Mucosa of descending colon (tissue), 3 donors: ENCODE data around the gene TANC1. TPM values are rescaled to one million over a fixed set of nuclear protein-coding genes. Genes with fewer than 3 reads are reported as not detected.

Experiments
- ATAC-seq: fragments of 200-7000 bp; cut with Tn5 transposase; one replicate; pipeline ENCODE4 v1.9.1; 2020; ENCODE audit warnings: mild to moderate bottlenecking, moderate library complexity
- DNase-seq, 3 donors: peaks; one replicate each; pipeline ENCODE4 v3.0.0-alpha.2; 2020
- H3K36me3 ChIP-seq: fragments of 200-600 bp; one replicate; pipeline ENCODE4 v1.8.0; 2021; ENCODE audit warnings: low read depth, mild to moderate bottlenecking
- H3K4me1 ChIP-seq: fragments of 200-600 bp; one replicate; pipeline ENCODE4 v1.8.0; 2021; ENCODE audit warnings: low read depth, mild to moderate bottlenecking
- H3K4me3 ChIP-seq: fragments of 200-600 bp; one replicate; pipeline ENCODE4 v1.8.0; 2021; ENCODE audit warnings: mild to moderate bottlenecking
- H3K9me3 ChIP-seq: fragments of 200-600 bp; one replicate; pipeline ENCODE4 v1.8.0; 2021; ENCODE audit warnings: mild to moderate bottlenecking
- intact Hi-C, 2 donors: fragments of 100-400 bp; cut with DNase I in 1 of 2; cut with micrococcal nuclease in 1 of 2; formaldehyde crosslinking; loops; one replicate each; pipeline versions ENCODE4 v1.11.0 to v1.11.1; 2022; cut with DNase I, micrococcal nuclease
- microRNA-seq: library from miRNA; unstranded; fragments of <30 nt; microRNA quantifications from one replicate; pipeline ENCODE4, GENCODE V29; 2019
- total RNA-seq, 3 donors: library from RNA; stranded (reverse); fragmentation: NEBNext Ultra II Directional in 2 of 3; extraction: Animal tissue kit (Norgen Biotek cat#: 25700) in 2 of 3; gene quantifications; one replicate each; pipeline versions ENCODE4 v1.2.1 to v1.2.4, GENCODE V29; 2021 to 2023
- TF ChIP-seq, protein P1 (sequence below): fragments of 200-600 bp; IDR thresholded peaks from one replicate; pipeline ENCODE4 v1.8.0; 2022; ENCODE audit warnings: antibody characterized with exemption, mild to moderate bottlenecking
- donor health status: DM: no; HTN: no; CAD: no; lungs with moderate emphysema.
- donor health status: DM: no; HTN: no; CAD: no.
- donor health status: DM: no; HTN: yes; CAD: no.

Gene TANC1
- total RNA-seq, 3 donors from 2014 or later = 30.7 to 55.5 (median 41.0) TPM

DNA sequence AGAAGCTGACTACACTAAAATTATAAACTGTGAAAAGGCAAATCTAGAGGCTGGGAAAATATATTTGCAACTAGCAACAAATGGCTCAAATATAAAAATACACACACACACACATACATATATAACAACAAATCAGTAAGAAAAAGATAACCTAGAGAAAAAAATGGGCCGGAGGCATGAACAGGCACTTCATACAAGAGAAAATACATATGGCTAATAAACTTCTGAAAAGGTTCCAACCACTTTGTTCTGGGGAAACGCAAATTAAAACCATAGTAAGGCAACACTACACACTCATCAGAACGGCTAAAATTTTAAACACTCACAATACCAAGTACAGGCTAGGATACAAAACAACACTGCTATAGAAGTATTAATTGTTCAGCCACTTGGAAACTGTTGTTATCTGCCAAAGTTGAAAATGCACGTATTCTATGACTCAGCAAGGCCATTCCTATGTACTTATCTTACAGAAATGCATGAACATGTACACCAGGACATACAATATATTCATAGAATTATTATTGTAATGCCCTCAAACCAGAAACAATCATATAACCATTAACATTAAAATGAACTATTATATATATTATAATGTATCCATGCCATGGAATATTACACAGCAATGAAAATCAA, 302.4 kb downstream of the TANC1 start:
- H3K4me1 ChIP-seq = no peaks in the 10 kb centered on the region
- no peaks in the 10 kb centered on the region for H3K36me3 ChIP-seq
- intact Hi-C loops = no loop called here
- TF ChIP-seq, protein P1, sequence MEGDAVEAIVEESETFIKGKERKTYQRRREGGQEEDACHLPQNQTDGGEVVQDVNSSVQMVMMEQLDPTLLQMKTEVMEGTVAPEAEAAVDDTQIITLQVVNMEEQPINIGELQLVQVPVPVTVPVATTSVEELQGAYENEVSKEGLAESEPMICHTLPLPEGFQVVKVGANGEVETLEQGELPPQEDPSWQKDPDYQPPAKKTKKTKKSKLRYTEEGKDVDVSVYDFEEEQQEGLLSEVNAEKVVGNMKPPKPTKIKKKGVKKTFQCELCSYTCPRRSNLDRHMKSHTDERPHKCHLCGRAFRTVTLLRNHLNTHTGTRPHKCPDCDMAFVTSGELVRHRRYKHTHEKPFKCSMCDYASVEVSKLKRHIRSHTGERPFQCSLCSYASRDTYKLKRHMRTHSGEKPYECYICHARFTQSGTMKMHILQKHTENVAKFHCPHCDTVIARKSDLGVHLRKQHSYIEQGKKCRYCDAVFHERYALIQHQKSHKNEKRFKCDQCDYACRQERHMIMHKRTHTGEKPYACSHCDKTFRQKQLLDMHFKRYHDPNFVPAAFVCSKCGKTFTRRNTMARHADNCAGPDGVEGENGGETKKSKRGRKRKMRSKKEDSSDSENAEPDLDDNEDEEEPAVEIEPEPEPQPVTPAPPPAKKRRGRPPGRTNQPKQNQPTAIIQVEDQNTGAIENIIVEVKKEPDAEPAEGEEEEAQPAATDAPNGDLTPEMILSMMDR = no peak
- H3K9me3 ChIP-seq = no peaks in the 10 kb centered on the region
- no peak overlapping the region for H3K4me3 ChIP-seq
- no peak for ATAC-seq
- no peak for DNase-seq

DNA sequence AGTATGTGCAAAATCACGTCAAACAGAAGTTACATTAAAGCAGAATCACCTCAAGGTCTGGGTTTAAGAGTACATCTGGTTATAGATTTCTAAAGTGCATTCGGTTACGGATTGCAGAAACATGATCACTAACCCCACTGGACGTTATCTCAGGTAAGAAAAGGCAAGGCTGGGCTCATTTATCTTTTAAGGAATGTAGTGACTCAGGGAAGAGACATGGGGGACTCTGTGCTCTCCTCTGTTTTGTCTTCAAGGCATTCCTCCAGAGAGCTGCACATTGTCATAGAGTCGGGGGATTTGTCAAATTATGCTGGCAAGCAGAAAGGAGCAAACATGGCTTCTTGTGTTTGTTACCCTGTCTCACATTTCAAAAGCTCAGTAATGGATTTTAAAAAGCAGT, 303.7 kb downstream of the TANC1 start:
- Histone ChIP-seq H3K36me3 (no peaks in the 10 kb centered on the region), H3K9me3 (no peaks in the 10 kb centered on the region), H3K4me1 (no peaks in the 10 kb centered on the region), H3K4me3 (no peak overlapping the region)
- no peak for ATAC-seq
- TF ChIP-seq, protein P1 = no peak
- intact Hi-C loops = no loop called here
- DNase-seq = no peak

DNA sequence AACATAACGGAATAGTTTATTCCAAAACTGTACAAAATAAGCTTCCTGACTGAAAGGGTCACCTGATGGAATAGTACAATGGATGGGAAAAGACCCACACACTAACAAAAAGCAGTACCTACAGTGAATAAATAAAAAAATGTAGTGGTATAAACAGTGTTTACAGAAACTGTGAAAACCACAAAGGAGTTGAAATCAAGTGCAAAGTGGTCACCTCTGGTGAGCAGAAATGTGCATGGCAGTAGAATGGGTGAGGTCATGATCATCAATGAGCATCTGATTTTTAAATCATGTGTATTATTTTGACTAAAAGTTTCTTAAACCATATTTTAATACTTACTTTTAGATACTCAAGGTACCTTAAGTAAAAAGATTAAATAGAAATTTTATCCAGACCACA, 306.7 kb downstream of the TANC1 start:
- DNase-seq = no peak
- Histone ChIP-seq H3K4me1 (no peaks in the 10 kb centered on the region), H3K4me3 (no peak overlapping the region), H3K36me3 (no peaks in the 10 kb centered on the region), H3K9me3 (no peaks in the 10 kb centered on the region)
- TF ChIP-seq, protein P1 = no peak
- no peak for ATAC-seq
- intact Hi-C loops = no loop called here

DNA sequence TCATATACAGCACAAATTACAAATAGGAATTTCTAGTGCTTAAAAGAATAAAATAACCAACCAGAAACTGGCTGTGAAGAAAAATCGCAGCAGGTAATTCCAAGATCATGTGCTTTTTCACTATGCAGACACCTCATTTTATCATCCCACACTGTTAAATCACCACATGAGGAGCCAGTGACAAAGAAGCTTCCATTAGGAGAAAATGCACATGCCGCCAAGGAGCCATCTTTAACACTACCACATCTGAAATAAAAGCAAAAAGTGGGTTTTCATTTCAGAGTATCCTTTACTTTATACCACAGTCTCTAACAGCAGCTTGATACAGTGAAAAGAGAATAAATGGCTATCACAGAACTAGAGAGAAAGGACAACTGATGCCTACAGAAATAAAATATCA, 311.3 kb downstream of the TANC1 start:
- no peak for DNase-seq
- no peaks in the 10 kb centered on the region for H3K4me1 ChIP-seq
- H3K36me3 ChIP-seq = no peaks in the 10 kb centered on the region
- TF ChIP-seq, protein P1 = no peak
- intact Hi-C loops = no loop called here
- ATAC-seq = no peak
- no peaks in the 10 kb centered on the region for H3K9me3 ChIP-seq
- no peak overlapping the region for H3K4me3 ChIP-seq

DNA sequence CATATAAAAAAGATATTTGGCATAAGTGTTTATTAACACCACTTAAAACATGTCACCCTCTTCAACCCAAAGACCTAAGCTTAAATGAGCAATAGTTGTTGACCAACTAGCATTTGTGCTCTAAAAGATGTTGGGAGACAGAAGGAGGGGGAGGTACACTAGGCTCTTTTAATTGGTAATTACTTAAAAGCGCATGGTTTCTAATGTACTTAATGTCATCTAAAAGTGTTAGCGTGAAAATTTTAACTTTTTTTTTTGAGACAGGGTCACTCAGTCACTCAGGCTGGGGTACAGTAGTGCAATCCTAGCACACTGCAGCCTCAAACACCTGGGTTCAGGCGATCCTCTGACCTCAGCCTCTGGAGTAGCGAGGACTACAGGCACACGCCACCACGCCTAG, 312.6 kb downstream of the TANC1 start:
- Histone ChIP-seq H3K4me1 (no peaks in the 10 kb centered on the region), H3K36me3 (no peaks in the 10 kb centered on the region), H3K4me3 (no peak overlapping the region), H3K9me3 (no peaks in the 10 kb centered on the region)
- TF ChIP-seq, protein P1 = no peak
- intact Hi-C loops = no loop called here
- DNase-seq (no peak), ATAC-seq (no peak)

Small RNA genes within 50 kb of the gene (microRNA-seq; reads per million reads assigned to microRNA genes)
- gene MIR6888 = not detected

Other genes with a start within 250 kb of the TANC1 start
- 1 to 10 TPM in 1 of 3 donors, not detected in 2; 1.2 TPM for gene DAPL1, start 173.3 kb upstream of the TANC1 start, total RNA-seq